ENCODE measurements around the gene INPP5F. TPM values are rescaled to one million over a fixed set of nuclear protein-coding genes. Genes with fewer than 3 reads are reported as not detected.

Gene INPP5F
- total and polyA plus RNA-seq, 9 of the 15 experiments (the other 6 are each of a cell fraction or from before 2014, with no cell fraction given): 1.6 to 7.3 (median 6.0) TPM

GRCh38 chr10:119686465-119687191, 39.2 kb upstream of the INPP5F start (continued):
- no peak for TF ChIP-seq FOXP4 (CRISPR knock-in tag; IDR thresholded peaks at IDR 0.05; ENCODE audit: borderline replicate concordance)
- no peak for TF ChIP-seq ADNP (tag; IDR thresholded peaks at IDR 0.05)
- TF ChIP-seq REST (IDR thresholded peaks at IDR 0.05; ENCODE audit: borderline replicate concordance): peak; percentile 57
- TF ChIP-seq REST (CRISPR knock-in tag; IDR thresholded peaks at IDR 0.05; ENCODE audit: low read depth): no peak
- TF ChIP-seq STAG1 (CRISPR knock-in tag; IDR thresholded peaks at IDR 0.05; ENCODE audit: borderline replicate concordance): peak; percentile 43; the same call in 1 of the 2 replicates
- no peak for TF ChIP-seq ZBTB7A (IDR thresholded peaks at IDR 0.05; ENCODE audit: borderline replicate concordance, control insufficient read depth, low read depth, low read length)
- no peak for TF ChIP-seq HMGXB4 (CRISPR knock-in tag; IDR thresholded peaks at IDR 0.05)
- TF ChIP-seq ZBTB49 (CRISPR knock-in tag; IDR thresholded peaks at IDR 0.05; ENCODE audit: borderline replicate concordance): no peak
- TF ChIP-seq STAT5B (CRISPR knock-in tag; IDR thresholded peaks at IDR 0.05): no peak
- TF ChIP-seq YY1 (IDR thresholded peaks at IDR 0.05; ENCODE audit: borderline replicate concordance in 1 of 3, control insufficient read depth in 1 of 3, extremely low read depth in 1 of 3, insufficient read depth in 3 of 3, insufficient read length in 1 of 3, insufficient replicate concordance in 2 of 3, low read depth in 1 of 3, low read length in 2 of 3): peak in 2 of 3 experiments; percentile 11 to 14
- TF ChIP-seq ZBTB8A (IDR thresholded peaks at IDR 0.05; ENCODE audit: partially characterized antibody): no peak

All from K562 (cell line).